Measurements from ENCODE around the gene SNAPC3. TPM values are rescaled to one million over a fixed set of nuclear protein-coding genes. Genes with fewer than 3 reads are reported as not detected.

SNAPC3 gene
- total RNA-seq, 6 donors from 2014 or later, result 20.0 to 59.8 (median 24.3) TPM

- ATAC-seq (ENCODE audit: low FRiP score in 2 of 2) (no peak), DNase-seq (no peak)
- peaks cover 0 to 48% (median 6%) of the 10 kb centered on the region in 4 donors for H3K36me3 ChIP-seq
- H3K4me1 ChIP-seq, result no peaks in the 10 kb centered on the region
- no peaks in the 10 kb centered on the region for H3K9me3 ChIP-seq
- H3K27me3 ChIP-seq, result no peaks in the 10 kb centered on the region
- 87 to 92% methylated on average over 6 of the region's 6 CpGs for WGBS, 2 donors
- no peak overlapping the region for H3K4me3 ChIP-seq
- no peak for TF ChIP-seq POLR2A (IDR thresholded peaks at IDR 0.05)
- no peak for TF ChIP-seq POLR2AphosphoS5 (IDR thresholded peaks at IDR 0.05)
- TF ChIP-seq CTCF (IDR thresholded peaks at IDR 0.05), result no peak
- TF ChIP-seq EP300 (IDR thresholded peaks at IDR 0.05), result no peak
- no peak overlapping the region for H3K27ac ChIP-seq
Observed at GRCh38 chr9:15484802-15485201, 62.1 kb downstream of the SNAPC3 start.

GRCh38 chr9:15485836-15486666 is 63.4 kb downstream of the SNAPC3 start:
- H3K27ac ChIP-seq, result no peak overlapping the region
- no peaks in the 10 kb centered on the region for H3K4me1 ChIP-seq
- TF ChIP-seq EP300 (IDR thresholded peaks at IDR 0.05) (no peak), CTCF (IDR thresholded peaks at IDR 0.05) (peak in 4 of 6 experiments; percentile 10 to 37 (median 18))
- WGBS, 2 donors, result 64 to 65% methylated on average over 2 of the region's 2 CpGs
- DNase-seq (no peak), ATAC-seq (ENCODE audit: low FRiP score in 2 of 2) (no peak)
- no peak overlapping the region for H3K4me3 ChIP-seq
- peaks cover 0 to 50% (median 6%) of the 10 kb centered on the region in 4 donors for H3K36me3 ChIP-seq
- no peaks in the 10 kb centered on the region for H3K27me3 ChIP-seq
- H3K9me3 ChIP-seq, result no peaks in the 10 kb centered on the region

- no peak for TF ChIP-seq EP300 (IDR thresholded peaks at IDR 0.05)
- no peak for TF ChIP-seq CTCF (IDR thresholded peaks at IDR 0.05)
- TF ChIP-seq POLR2A (IDR thresholded peaks at IDR 0.05), result no peak
- TF ChIP-seq POLR2AphosphoS5 (IDR thresholded peaks at IDR 0.05), result no peak
- no peaks in the 10 kb centered on the region for H3K9me3 ChIP-seq
- H3K27ac ChIP-seq, result no peak overlapping the region
- DNase-seq (no peak), ATAC-seq (ENCODE audit: low FRiP score in 2 of 2) (no peak)
- WGBS, 2 donors, result 100% methylated on average over 1 of the region's 1 CpG
- H3K4me3 ChIP-seq, result no peak overlapping the region
- H3K4me1 ChIP-seq, result no peaks in the 10 kb centered on the region
- H3K27me3 ChIP-seq, result no peaks in the 10 kb centered on the region
- peaks cover 0 to 24% (median 3%) of the 10 kb centered on the region in 4 donors for H3K36me3 ChIP-seq
Observed at GRCh38 chr9:15491950-15492349, 69.3 kb downstream of the SNAPC3 start.

- ATAC-seq (ENCODE audit: low FRiP score in 2 of 2) (no peak), DNase-seq (peak in 1 of 2 donors; percentile 14)
- 93 to 94% methylated on average over 12 to 13 of the region's 13 CpGs for WGBS, 2 donors
Observed at GRCh38 chr9:15492485-15493150, 69.9 kb downstream of the SNAPC3 start.

More at GRCh38 chr9:15492485-15493150, 69.9 kb downstream of the SNAPC3 start:
- Histone ChIP-seq H3K27me3 (no peaks in the 10 kb centered on the region), H3K4me1 (no peaks in the 10 kb centered on the region), H3K4me3 (no peak overlapping the region), H3K9me3 (no peaks in the 10 kb centered on the region), H3K27ac (no peak overlapping the region), H3K36me3 (peaks cover 0 to 22% (median 3%) of the 10 kb centered on the region in 4 donors)
- no peak for TF ChIP-seq CTCF (IDR thresholded peaks at IDR 0.05)
- no peak for TF ChIP-seq POLR2AphosphoS5 (IDR thresholded peaks at IDR 0.05)
- no peak for TF ChIP-seq POLR2A (IDR thresholded peaks at IDR 0.05)
- no peak for TF ChIP-seq EP300 (IDR thresholded peaks at IDR 0.05)

Data from upper lobe of left lung (tissue), 6 donors.